ENCODE data around the gene ASCC3. TPM values are rescaled to one million over a fixed set of nuclear protein-coding genes. Genes with fewer than 3 reads are reported as not detected.

ASCC3 gene
- total and polyA plus RNA-seq, 2 experiments from 2014 or later = 92.9 to 129 TPM

DNA sequence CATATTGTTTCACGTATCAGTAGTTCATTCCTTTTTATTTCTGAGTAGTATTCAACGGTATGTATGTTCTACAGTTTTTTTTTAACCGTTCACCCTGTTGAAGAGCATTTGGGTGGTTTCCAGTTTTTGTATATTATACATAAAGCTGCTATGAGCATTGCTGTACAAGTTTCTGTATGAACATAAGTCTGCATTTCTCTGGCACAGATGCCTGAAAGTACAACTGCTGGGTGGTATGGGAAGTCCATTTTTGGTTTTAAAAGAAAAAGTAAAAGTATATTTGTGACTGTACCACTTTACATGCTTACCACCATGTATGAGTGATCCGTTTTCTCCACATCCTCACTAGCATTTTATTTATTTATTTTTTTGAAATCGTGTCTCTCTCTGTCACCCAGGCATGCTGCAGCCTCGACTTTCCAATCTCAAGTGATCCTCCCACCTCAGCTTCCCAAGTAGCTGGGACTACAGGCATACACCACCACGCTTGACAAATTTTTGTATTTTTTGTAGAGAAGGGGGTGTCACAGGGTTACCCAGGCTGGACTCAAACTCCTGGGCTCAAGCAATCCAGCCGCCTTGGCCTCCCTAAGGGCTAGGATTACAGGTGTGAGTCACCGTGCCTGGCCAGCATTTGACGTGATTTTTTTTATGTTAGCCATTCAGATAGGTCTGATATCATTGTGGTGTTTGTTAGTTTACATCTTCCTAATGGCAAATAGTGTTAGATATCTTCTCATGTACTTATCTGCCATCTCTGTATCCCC, 405.4 kb downstream of the ASCC3 start (continued):
- TF ChIP-seq, protein P1, sequence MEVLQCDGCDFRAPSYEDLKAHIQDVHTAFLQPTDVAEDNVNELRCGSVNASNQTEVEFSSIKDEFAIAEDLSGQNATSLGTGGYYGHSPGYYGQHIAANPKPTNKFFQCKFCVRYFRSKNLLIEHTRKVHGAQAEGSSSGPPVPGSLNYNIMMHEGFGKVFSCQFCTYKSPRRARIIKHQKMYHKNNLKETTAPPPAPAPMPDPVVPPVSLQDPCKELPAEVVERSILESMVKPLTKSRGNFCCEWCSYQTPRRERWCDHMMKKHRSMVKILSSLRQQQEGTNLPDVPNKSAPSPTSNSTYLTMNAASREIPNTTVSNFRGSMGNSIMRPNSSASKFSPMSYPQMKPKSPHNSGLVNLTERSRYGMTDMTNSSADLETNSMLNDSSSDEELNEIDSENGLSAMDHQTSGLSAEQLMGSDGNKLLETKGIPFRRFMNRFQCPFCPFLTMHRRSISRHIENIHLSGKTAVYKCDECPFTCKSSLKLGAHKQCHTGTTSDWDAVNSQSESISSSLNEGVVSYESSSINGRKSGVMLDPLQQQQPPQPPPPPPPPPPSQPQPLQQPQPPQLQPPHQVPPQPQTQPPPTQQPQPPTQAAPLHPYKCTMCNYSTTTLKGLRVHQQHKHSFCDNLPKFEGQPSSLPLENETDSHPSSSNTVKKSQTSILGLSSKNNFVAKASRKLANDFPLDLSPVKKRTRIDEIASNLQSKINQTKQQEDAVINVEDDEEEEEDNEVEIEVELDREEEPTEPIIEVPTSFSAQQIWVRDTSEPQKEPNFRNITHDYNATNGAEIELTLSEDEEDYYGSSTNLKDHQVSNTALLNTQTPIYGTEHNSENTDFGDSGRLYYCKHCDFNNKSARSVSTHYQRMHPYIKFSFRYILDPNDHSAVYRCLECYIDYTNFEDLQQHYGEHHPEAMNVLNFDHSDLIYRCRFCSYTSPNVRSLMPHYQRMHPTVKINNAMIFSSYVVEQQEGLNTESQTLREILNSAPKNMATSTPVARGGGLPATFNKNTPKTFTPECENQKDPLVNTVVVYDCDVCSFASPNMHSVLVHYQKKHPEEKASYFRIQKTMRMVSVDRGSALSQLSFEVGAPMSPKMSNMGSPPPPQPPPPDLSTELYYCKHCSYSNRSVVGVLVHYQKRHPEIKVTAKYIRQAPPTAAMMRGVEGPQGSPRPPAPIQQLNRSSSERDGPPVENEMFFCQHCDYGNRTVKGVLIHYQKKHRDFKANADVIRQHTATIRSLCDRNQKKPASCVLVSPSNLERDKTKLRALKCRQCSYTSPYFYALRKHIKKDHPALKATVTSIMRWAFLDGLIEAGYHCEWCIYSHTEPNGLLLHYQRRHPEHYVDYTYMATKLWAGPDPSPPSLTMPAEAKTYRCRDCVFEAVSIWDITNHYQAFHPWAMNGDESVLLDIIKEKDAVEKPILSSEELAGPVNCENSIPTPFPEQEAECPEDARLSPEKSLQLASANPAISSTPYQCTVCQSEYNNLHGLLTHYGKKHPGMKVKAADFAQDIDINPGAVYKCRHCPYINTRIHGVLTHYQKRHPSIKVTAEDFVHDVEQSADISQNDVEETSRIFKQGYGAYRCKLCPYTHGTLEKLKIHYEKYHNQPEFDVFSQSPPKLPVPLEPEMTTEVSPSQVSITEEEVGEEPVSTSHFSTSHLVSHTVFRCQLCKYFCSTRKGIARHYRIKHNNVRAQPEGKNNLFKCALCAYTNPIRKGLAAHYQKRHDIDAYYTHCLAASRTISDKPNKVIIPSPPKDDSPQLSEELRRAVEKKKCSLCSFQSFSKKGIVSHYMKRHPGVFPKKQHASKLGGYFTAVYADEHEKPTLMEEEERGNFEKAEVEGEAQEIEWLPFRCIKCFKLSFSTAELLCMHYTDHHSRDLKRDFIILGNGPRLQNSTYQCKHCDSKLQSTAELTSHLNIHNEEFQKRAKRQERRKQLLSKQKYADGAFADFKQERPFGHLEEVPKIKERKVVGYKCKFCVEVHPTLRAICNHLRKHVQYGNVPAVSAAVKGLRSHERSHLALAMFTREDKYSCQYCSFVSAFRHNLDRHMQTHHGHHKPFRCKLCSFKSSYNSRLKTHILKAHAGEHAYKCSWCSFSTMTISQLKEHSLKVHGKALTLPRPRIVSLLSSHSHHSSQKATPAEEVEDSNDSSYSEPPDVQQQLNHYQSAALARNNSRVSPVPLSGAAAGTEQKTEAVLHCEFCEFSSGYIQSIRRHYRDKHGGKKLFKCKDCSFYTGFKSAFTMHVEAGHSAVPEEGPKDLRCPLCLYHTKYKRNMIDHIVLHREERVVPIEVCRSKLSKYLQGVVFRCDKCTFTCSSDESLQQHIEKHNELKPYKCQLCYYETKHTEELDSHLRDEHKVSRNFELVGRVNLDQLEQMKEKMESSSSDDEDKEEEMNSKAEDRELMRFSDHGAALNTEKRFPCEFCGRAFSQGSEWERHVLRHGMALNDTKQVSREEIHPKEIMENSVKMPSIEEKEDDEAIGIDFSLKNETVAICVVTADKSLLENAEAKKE (CRISPR knock-in tag; IDR thresholded peaks at IDR 0.05) = no peak
- TF ChIP-seq EZH2 (IDR thresholded peaks at IDR 0.05; ENCODE audit: low read depth, unreplicated experiment) (no peak), ZNF331 (CRISPR knock-in tag; IDR thresholded peaks at IDR 0.05; ENCODE audit: low read depth) (no peak)

DNA sequence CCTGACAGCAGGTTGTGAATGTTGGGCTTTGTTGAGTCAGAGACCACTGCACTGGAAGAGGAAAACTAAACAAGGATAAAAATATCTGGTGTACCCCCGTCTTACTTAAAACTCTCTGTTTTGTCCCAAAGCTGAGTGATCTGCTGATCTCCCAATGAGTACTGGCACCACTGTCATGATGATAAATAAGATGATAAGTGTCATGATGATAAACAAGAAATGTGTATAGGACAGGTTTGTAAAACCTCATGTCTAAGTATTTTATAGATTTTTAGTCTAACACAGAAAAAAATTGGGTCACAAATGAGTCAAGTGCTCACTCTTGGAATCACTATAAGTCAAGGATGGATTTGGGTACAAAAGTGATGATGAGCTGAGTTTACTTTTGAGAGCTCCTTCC, 407.9 kb downstream of the ASCC3 start:
- peaks cover 9% of the 10 kb centered on the region for H3K4me1 Mint-ChIP-seq
- TF ChIP-seq JUNB (IDR thresholded peaks at IDR 0.05; ENCODE audit: unreplicated experiment) (no peak), EZH2 (IDR thresholded peaks at IDR 0.05; ENCODE audit: low read depth, unreplicated experiment) (no peak), NANOG (IDR thresholded peaks at IDR 0.05; ENCODE audit: borderline replicate concordance) (no peak), ZNF114 (CRISPR knock-in tag; IDR thresholded peaks at IDR 0.05) (no peak)
- H3K9me3 Mint-ChIP-seq = no peaks in the 10 kb centered on the region
- Histone ChIP-seq H3K4me2 (no peak overlapping the region), H4K20me1 (replicated peaks; ENCODE audit: insufficient read depth) (0 out of 2 replicates have a peak, but pooled peaks cover 18% of the 10 kb centered on the region), H3K9me2 (ENCODE audit: insufficient read depth) (no peaks in the 10 kb centered on the region), H3K4me1 (ENCODE audit: insufficient read depth) (peaks cover 6% of the 10 kb centered on the region; the same call in 1 of the 2 replicates), H3K27ac (ENCODE audit: low read depth) (no peak overlapping the region), H3F3A (replicated peaks; ENCODE audit: low read depth) (0 out of 2 replicates have a peak, but pooled peaks cover 7% of the 10 kb centered on the region), H2AFZ (no peak overlapping the region), H3K4me3 (no peak overlapping the region), H3K36me3 (ENCODE audit: insufficient read depth) (no peaks in the 10 kb centered on the region), H3K79me2 (replicated peaks; ENCODE audit: insufficient read depth) (no peaks in the 10 kb centered on the region), H3K27me3 (ENCODE audit: insufficient read depth) (peaks cover 55% of the 10 kb centered on the region)
- no peaks in the 10 kb centered on the region for H3K36me3 Mint-ChIP-seq (ENCODE audit: low read depth)
- H3K27ac Mint-ChIP-seq = no peak overlapping the region
- no peak overlapping the region for H3K4me3 Mint-ChIP-seq
- no peak for DNase-seq (ENCODE audit: low spot score)
- peaks cover 37% of the 10 kb centered on the region for H3K27me3 Mint-ChIP-seq (ENCODE audit: insufficient read depth, low read depth, poor library complexity)
- no peak for ATAC-seq

Measured in GM23338 (cell line).